Activated T-helper 2 cell treated with anti-CD3 and anti-CD28 coated beads, Interferon-gamma antibody, Interleukin-2, Interleukin-4, amounts not matched to agents 10 μg/mL and 5 μg/mL and 100 μg/mL, durations not matched to agents 14 hours and 24 hours and 36 hours (primary cell): Measurements from ENCODE around the gene ATP23. TPM values are rescaled to one million over a fixed set of nuclear protein-coding genes. Genes with fewer than 3 reads are reported as not detected.

Source experiments
- DNase-seq: peaks from one replicate; pipeline ENCODE4 v3.0.0; 2021; ENCODE audit warnings: low spot score
- H3K27ac Mint-ChIP-seq: one replicate; pipeline ENCODE4 v1.8.0; 2021; ENCODE audit warnings: mixed read lengths
- H3K27me3 Mint-ChIP-seq: one replicate; pipeline ENCODE4 v1.8.0; 2021; ENCODE audit warnings: low read depth, mixed read lengths
- H3K36me3 Mint-ChIP-seq: one replicate; pipeline ENCODE4 v1.8.0; 2021; ENCODE audit warnings: low read depth, mixed read lengths
- H3K4me1 Mint-ChIP-seq: one replicate; pipeline ENCODE4 v1.8.0; 2021; ENCODE audit warnings: low read depth, mixed read lengths
- H3K4me3 Mint-ChIP-seq: one replicate; pipeline ENCODE4 v1.8.0; 2021; ENCODE audit warnings: low read depth, mild to moderate bottlenecking, moderate library complexity, mixed read lengths
- H3K9me3 Mint-ChIP-seq: one replicate; pipeline ENCODE4 v1.8.0; 2021; ENCODE audit warnings: mixed read lengths
- intact Hi-C: fragments of 100-400 bp; cut with micrococcal nuclease; formaldehyde crosslinking; loops from one replicate; pipeline ENCODE4 v1.15.1; 2023
- total RNA-seq: library from RNA; stranded (reverse); gene quantifications from 2 replicates; pipeline ENCODE4 v1.2.3, GENCODE V29; 2022

Gene ATP23
- total RNA-seq = 10.8 and 12.7 TPM in 2 replicates

DNA sequence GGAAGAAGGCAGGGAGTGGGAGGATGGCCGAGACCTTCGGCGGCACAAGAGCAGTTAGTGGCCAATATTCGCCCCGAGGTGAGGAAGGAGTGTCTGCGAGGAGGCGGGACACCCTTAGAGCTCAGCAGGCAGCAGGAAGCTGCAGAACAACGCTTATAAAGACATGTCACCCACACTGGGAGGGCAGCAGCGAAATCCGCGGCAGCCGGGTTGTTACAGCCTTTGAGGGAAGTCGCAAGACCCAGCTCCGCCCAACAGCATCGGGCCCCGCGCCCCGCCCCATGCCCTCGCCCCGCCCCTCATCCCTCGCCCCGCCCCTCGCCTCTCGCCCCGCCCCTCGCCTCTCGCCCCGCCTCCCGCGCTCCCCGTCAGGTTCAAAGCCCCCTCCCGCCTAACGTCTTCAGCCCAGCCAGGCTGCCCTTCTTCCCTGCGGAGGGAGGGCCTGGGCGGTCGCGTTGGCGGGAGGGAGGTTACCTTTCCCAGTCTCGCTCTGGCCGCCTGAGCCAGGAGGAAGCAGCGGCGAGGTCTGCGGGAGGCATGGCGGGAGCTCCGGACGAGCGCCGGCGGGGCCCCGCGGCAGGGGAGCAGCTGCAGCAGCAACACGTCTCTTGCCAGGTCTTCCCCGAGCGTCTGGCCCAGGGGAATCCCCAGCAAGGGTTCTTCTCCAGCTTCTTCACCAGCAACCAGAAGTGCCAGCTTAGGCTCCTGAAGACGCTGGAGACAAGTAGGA lies at the start of gene ATP23:
ATP23 (plus strand) TSS at position 403 of the 730 bp plus-strand sequence; CDS start at position 538, 135 bp downstream.
- no peaks in the 10 kb centered on the region for H3K27me3 Mint-ChIP-seq
- H3K9me3 Mint-ChIP-seq = no peaks in the 10 kb centered on the region
- H3K36me3 Mint-ChIP-seq = peaks cover 3% of the 10 kb centered on the region
- H3K4me1 Mint-ChIP-seq = peaks cover 40% of the 10 kb centered on the region
- intact Hi-C loops = loop anchor here (1.0 to 2.0 kb wide), 3 partner anchors 36 to 1655 kb away; partner anchors contain the start of gene SLC16A7
- peak within 1 kb of the TSS; percentile 89 for H3K4me3 Mint-ChIP-seq
- DNase-seq = peak; percentile 90
- H3K27ac Mint-ChIP-seq = peak within 1 kb of the TSS; percentile 97

DNA sequence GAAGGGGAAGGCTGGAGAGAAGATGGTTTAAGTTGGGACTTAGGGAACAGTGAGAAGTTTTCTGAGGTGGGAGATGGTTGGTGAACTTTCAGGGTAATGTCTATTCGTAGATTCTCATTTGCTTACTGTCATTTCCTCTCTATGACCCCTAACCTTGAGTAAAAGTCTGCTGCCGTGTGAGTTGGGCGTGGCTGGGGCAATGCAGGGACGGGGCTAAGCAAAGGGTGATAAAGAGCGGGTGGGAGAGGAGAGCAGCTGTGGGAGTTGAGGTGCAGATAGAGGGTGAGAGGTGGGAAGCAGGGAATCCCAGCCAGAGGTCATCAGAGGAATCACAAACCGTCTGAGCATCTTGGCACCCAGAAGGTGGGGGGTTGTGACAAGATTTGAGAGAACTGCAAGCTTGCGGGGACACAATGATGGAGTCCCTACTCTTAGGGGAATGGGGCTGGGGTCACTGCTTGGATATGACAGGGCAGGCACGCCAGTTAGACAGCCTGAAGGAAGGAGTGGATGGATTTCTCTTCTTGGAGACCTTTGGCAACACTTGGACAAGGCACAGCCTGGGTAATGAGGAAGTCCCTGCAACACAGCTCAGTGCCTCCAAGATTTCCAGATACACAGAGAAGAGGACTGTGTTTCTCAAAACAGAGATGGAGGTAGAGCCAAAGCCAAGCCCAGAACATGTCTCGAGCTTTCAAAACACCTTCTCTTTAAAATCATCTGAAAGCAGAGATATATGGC lies 49.0 kb upstream of the ATP23 start:
- H3K27me3 Mint-ChIP-seq = peaks cover 5% of the 10 kb centered on the region
- intact Hi-C loops = loop anchor here (10.0 kb wide), 1 partner anchor 308 kb away; no protein-coding TSS in a partner anchor

DNA sequence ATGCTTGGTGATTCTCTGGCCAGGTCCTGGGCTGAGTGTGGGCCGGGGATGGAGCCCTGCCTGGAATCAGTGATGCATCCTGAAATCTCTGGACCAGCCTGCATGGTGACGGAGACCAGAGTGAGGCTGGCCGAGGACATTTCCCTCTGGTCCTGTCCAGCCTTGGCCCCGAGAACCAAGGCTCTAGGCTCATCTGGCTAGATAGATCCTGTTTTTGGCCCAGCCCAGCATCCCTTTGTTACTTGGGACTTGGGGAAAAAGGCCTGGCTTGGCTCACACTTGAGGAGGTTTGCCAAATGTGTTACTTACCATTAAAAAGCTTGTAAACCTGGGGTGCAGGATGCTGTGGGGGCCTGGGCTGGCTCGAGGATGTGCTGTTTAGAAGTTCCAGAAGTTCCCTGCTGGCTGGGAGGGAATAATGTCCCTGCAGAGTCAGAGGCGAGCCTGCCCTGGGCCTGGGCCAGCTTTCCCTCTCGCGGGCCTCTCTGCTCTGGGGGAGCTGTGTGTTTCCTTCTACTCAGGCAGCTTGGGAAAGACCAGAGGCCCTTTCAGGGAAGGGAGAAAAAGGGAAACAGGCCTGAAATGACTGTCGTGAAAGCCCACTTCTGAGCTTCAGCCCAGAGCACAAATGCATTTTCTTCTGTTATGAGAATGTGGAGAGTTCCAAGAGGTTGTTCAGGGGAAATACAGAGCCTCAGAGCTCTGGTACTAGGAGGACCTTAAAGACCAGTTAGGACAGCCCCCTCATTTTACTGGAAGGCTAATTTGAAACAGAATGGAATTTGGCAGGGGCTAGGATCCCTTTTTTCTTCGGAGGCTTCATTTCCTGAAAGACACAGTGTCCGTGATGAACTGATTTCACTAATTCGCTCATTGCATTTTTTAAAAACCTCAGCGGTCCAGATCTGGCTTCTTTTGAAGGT lies 47.7 kb upstream of the ATP23 start:
- no peak overlapping the region for H3K4me3 Mint-ChIP-seq
- peaks cover 5% of the 10 kb centered on the region for H3K27me3 Mint-ChIP-seq
- intact Hi-C loops = loop anchor here (10.0 kb wide), 1 partner anchor 309 kb away; no protein-coding TSS in a partner anchor
- no peaks in the 10 kb centered on the region for H3K9me3 Mint-ChIP-seq
- no peak for DNase-seq
- no peaks in the 10 kb centered on the region for H3K36me3 Mint-ChIP-seq
- H3K4me1 Mint-ChIP-seq = peaks cover 33% of the 10 kb centered on the region
- H3K27ac Mint-ChIP-seq = no peak overlapping the region

More for the DNA sequence above, 49.0 kb upstream of the ATP23 start:
- no peak overlapping the region for H3K4me3 Mint-ChIP-seq
- no peaks in the 10 kb centered on the region for H3K36me3 Mint-ChIP-seq
- H3K4me1 Mint-ChIP-seq = peaks cover 27% of the 10 kb centered on the region
- no peaks in the 10 kb centered on the region for H3K9me3 Mint-ChIP-seq
- no peak for DNase-seq
- H3K27ac Mint-ChIP-seq = no peak overlapping the region

GRCh38 chr12:57894399-57895292 lies 46.7 kb upstream of the ATP23 start:
- no peaks in the 10 kb centered on the region for H3K36me3 Mint-ChIP-seq
- no peak overlapping the region for H3K4me3 Mint-ChIP-seq
- no peak overlapping the region for H3K27ac Mint-ChIP-seq
- no peak for DNase-seq
- peaks cover 43% of the 10 kb centered on the region for H3K4me1 Mint-ChIP-seq
- peaks cover 5% of the 10 kb centered on the region for H3K27me3 Mint-ChIP-seq
- no peaks in the 10 kb centered on the region for H3K9me3 Mint-ChIP-seq
- intact Hi-C loops = loop anchor here (5.0 to 10.0 kb wide), 2 partner anchors 43 to 310 kb away; no protein-coding TSS in a partner anchor

DNA sequence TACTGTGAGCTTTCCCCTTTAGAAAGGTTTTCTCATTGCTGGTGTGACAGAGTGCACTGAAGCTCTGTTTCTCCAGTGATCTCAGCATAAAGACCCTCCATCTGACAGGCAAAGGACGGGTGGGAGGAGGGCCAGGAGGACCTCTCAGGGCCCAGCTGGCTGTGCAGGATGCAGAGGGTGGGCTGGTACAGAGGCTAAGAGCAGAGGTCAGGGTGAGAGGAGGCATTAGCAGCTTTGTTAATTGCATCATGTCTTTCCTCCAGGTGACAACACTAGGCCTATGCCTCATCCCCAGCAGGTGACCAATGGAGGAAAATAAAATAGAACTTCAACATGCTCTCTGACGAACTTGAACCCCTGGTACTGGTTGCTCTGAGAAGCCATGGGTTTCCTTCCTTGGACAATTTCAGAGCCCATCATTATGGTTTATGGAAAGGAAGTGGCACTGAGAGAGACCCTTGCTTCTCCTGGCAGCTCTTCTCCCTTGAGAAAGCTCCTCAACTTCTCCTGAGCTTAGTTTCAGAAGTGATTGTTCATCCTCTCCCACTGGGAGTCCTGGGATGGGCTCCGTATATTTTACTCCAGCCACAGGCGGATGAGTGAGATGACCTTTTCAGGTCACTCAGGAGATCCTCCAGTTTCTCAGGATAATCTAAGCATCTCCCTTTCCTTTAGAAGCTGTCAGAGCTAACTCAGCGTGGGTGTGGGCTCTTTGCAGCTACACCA lies 45.8 kb upstream of the ATP23 start:
- Mint-ChIP-seq H3K27ac (no peak overlapping the region), H3K27me3 (peaks cover 5% of the 10 kb centered on the region), H3K4me3 (no peak overlapping the region), H3K36me3 (no peaks in the 10 kb centered on the region), H3K9me3 (no peaks in the 10 kb centered on the region), H3K4me1 (peaks cover 45% of the 10 kb centered on the region)
- intact Hi-C loops = loop anchor here (5.0 to 10.0 kb wide), 2 partner anchors 42 to 311 kb away; no protein-coding TSS in a partner anchor
- DNase-seq = no peak

DNA sequence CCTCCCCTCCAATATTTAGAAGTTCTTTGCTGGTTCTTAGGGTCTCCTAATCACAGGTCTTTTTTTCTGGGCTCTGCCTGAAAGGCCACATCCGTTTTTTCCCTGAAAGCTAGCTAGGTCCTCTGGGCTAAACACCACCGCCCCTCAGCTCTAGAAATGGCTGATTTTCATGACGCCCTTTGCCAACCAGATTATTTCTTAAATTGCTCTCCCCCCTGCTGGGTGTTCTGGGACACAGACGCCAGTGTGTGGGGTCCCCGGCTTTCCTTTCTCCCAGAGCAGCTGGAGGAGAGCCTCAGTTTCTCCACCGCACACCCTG lies 45.3 kb upstream of the ATP23 start:
- Mint-ChIP-seq H3K27me3 (peaks cover 5% of the 10 kb centered on the region), H3K27ac (no peak overlapping the region), H3K9me3 (no peaks in the 10 kb centered on the region), H3K4me3 (no peak overlapping the region), H3K36me3 (no peaks in the 10 kb centered on the region), H3K4me1 (peaks cover 45% of the 10 kb centered on the region)
- no peak for DNase-seq
- intact Hi-C loops = loop anchor here (5.0 to 10.0 kb wide), 2 partner anchors 41 to 311 kb away; no protein-coding TSS in a partner anchor

DNA sequence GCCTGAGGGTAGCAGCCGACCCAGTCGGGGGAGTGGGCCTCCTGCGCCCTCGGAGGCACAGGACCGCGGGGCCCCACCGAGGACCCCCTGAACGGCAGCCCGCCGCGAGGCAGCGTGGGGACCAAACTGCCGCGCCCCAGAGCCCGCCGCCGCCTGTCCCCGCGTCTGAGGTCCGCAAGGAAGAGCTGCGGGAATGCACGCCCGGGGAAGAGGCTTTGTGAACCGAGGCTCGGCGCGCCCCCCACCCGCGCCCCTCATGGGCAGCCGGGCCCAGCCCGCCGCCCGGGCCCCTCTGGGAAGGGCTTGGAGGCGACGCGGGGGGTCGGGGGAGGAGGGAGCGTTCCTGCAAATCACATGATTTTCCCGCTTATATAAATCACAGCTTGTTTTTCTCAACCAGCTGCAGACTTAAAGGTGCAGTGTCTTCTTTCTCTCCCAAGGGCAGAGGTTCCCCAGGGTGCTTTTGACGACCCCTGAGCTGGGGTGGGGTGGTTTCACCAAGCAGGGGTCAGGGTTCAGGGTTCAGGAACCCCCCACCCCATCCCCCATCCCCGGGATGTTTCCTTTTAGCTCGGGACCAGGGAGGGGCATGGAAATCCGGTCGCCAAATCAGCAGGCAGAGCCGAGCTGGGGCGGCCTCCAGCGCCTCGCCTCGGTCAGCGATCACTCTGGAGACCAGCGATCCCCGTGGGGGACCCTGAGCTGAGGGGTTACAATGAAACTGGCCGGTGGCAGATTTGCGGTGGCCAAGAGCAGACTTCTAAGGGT lies 44.7 kb upstream of the ATP23 start:
- no peak for DNase-seq
- intact Hi-C loops = loop anchor here (5.0 to 10.0 kb wide), 2 partner anchors 41 to 312 kb away; no protein-coding TSS in a partner anchor
- H3K9me3 Mint-ChIP-seq = no peaks in the 10 kb centered on the region
- peaks cover 45% of the 10 kb centered on the region for H3K4me1 Mint-ChIP-seq
- no peaks in the 10 kb centered on the region for H3K36me3 Mint-ChIP-seq
- H3K27me3 Mint-ChIP-seq = peaks cover 5% of the 10 kb centered on the region
- peak overlapping the region; percentile 52 for H3K4me3 Mint-ChIP-seq
- no peak overlapping the region for H3K27ac Mint-ChIP-seq

- Mint-ChIP-seq H3K27me3 (no peaks in the 10 kb centered on the region), H3K4me1 (peaks cover 45% of the 10 kb centered on the region), H3K36me3 (no peaks in the 10 kb centered on the region), H3K27ac (peak overlapping the region; percentile 40), H3K4me3 (peak overlapping the region; percentile 52), H3K9me3 (no peaks in the 10 kb centered on the region)
- DNase-seq = no peak
- intact Hi-C loops = loop anchor here (5.0 to 10.0 kb wide), 2 partner anchors 40 to 313 kb away; no protein-coding TSS in a partner anchor
Measured at GRCh38 chr12:57897286-57897974, 43.9 kb upstream of the ATP23 start.

DNA sequence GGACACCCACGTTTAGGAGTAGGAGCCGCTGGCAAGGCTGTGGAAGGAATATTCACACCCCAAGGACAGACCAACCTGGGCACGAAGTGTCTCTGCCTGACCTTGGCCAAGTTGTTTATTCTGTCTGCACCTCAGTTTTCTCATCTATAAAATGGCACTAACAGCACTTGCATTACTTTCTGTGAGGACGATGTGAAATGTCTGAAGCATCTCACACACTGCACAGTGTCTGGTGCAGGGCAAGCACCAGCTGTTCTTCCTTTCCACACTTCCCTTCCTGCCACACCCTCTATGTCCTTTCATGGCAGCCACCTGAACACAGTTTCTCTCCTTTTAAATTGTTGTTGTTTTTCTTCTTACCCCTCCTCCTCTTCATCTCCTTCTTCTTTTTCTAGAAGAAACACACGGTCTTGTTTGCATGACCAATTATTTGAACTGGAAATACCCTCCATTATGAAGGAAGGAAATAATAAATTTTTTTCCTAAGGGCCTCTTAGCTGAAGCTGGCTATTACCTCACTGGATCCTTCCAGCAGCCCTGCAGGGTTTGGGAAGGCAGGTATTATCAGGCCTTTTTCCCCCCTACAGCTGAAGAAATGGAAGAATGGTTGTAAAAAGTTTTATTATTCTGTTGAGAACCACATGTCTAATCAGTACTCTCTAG lies 42.9 kb upstream of the ATP23 start:
- Mint-ChIP-seq H3K27ac (peak overlapping the region; percentile 98), H3K4me1 (peaks cover 45% of the 10 kb centered on the region), H3K4me3 (peak overlapping the region; percentile 37), H3K36me3 (no peaks in the 10 kb centered on the region), H3K27me3 (no peaks in the 10 kb centered on the region), H3K9me3 (no peaks in the 10 kb centered on the region)
- intact Hi-C loops = loop anchor here (2.0 to 10.0 kb wide), 4 partner anchors 34 to 314 kb away; partner anchors contain the start of genes EEF1AKMT3 and METTL1
- no peak for DNase-seq
